ENCODE results near the gene MYO19. TPM values are rescaled to one million over a fixed set of nuclear protein-coding genes. Genes with fewer than 3 reads are reported as not detected.

MYO19 gene
- total RNA-seq, 1 donor from 2014 or later = 40.7 TPM

DNA sequence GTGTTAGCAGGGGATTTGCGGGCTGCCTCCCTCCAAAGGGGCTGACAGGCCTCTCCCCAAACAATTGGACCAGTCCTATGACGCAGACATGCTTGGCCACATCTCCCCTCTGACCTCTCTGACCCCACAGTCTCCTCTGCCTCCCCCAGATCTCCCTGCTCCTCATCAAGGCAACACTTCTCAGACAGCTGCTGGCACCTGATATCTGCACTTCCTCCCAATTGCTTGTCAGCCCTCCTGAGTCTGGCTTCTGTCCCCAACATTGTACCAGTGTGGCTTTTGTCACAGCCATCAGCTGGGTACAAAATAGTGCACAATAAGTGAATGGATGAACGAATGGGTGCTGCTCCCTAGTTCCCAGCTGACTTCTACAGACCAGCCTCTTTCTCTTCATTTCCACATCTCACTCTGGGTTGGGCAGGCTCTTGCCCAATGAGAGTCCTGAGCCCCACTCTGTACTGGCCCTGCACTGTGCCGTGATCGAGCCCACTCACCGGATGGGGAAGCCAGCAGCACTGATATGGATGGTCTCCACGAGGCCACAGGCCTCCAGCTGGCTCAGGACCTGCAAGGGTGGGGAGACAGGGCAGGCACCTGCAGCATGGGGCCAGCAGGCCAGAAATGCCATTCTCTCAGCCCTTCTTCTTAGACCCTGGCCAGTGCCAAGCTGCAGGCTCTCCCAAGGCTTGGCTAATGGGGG, 31.1 kb downstream of the MYO19 start:
- TF ChIP-seq, protein P1, sequence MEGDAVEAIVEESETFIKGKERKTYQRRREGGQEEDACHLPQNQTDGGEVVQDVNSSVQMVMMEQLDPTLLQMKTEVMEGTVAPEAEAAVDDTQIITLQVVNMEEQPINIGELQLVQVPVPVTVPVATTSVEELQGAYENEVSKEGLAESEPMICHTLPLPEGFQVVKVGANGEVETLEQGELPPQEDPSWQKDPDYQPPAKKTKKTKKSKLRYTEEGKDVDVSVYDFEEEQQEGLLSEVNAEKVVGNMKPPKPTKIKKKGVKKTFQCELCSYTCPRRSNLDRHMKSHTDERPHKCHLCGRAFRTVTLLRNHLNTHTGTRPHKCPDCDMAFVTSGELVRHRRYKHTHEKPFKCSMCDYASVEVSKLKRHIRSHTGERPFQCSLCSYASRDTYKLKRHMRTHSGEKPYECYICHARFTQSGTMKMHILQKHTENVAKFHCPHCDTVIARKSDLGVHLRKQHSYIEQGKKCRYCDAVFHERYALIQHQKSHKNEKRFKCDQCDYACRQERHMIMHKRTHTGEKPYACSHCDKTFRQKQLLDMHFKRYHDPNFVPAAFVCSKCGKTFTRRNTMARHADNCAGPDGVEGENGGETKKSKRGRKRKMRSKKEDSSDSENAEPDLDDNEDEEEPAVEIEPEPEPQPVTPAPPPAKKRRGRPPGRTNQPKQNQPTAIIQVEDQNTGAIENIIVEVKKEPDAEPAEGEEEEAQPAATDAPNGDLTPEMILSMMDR (IDR thresholded peaks at IDR 0.05) = no peak
- no peak for DNase-seq (ENCODE audit: low spot score in 2 of 2)
- Histone ChIP-seq H3K27me3 (no peaks in the 10 kb centered on the region), H3K9me3 (no peaks in the 10 kb centered on the region), H3K27ac (no peak overlapping the region), H3K36me3 (peaks cover 19 to 63% of the 10 kb centered on the region in 2 donors), H3K4me1 (no peaks in the 10 kb centered on the region), H3K4me3 (no peak overlapping the region)
- intact Hi-C loops (cut with DNase I) = no loop called here

DNA sequence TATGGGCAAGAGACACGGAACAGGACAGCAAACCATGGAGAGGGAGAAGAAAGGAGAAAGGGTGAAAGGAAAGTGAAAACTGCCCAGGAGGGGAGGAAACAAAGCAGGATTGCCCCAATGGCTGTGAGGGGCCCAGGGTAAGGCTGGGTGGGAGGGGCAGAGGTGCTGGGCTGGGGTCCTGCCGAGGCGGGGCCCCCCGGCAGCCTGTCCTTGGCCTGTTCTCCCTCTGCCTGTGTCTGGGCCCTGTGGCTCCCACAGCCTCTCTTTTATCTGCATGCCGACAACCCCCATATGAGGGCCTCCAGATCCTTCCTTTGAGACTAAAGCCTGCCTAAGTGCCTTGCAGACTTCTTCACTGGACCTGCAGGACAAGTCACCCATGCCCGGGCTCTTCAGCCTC, 32.7 kb downstream of the MYO19 start:
- TF ChIP-seq, protein P1 (IDR thresholded peaks at IDR 0.05) = no peak
- H3K27me3 ChIP-seq = no peaks in the 10 kb centered on the region
- no peaks in the 10 kb centered on the region for H3K9me3 ChIP-seq
- peaks cover 30 to 69% of the 10 kb centered on the region in 2 donors for H3K36me3 ChIP-seq
- H3K4me1 ChIP-seq = no peaks in the 10 kb centered on the region
- DNase-seq (ENCODE audit: low spot score in 2 of 2) = no peak
- H3K27ac ChIP-seq = no peak overlapping the region
- H3K4me3 ChIP-seq = no peak overlapping the region
- intact Hi-C loops (cut with DNase I) = no loop called here

DNA sequence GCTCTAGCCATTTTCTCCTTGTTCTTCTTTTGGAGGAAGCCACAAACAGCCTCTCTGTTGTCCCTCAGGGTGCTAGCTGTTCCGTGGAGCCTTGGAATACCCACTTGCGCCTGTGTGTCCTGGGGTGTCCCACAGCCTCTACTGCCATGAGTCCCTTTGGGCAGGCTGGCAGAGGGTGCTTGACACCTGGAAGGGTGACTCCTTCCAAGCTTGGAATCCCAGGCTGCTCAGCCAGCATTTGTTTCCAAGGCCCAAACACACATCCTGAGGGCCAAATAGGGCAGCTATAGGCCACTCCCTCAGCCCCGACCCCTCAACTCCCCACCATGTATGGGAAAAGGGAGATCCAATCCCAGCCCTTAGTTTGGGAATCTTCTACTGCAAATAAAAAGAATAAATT, 33.3 kb downstream of the MYO19 start:
- Histone ChIP-seq H3K27me3 (no peaks in the 10 kb centered on the region), H3K27ac (no peak overlapping the region), H3K9me3 (no peaks in the 10 kb centered on the region), H3K36me3 (peaks cover 35 to 71% of the 10 kb centered on the region in 2 donors), H3K4me3 (no peak overlapping the region), H3K4me1 (no peaks in the 10 kb centered on the region)
- intact Hi-C loops (cut with DNase I) = no loop called here
- no peak for DNase-seq (ENCODE audit: low spot score in 2 of 2)
- TF ChIP-seq, protein P1 (IDR thresholded peaks at IDR 0.05) = no peak

DNA sequence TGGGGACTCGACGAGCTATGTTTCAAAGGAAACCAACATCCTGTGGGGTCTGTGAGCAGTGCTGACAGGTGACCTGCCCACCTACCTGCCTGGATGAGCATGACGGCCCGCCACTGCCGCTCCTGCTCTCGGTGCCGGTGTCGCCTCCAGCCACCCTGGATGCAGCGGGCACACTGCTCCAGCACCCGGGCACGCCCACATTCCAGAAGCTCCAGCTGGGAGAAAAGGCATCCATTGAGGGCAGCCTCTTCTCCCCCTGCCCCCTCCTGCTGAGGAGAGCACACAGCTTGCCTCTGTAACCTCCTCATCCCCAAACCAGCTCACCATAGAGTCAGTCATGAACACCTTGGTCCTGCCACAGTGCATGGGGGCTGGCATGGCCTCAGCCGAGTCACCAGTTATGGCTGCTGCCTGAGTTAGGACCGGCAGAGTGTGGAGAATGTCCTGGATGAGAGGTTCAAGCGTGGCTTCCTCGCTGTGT, 33.9 kb downstream of the MYO19 start:
- H3K4me3 ChIP-seq = no peak overlapping the region
- TF ChIP-seq, protein P1 (IDR thresholded peaks at IDR 0.05) = no peak
- no peaks in the 10 kb centered on the region for H3K9me3 ChIP-seq
- H3K36me3 ChIP-seq = peaks cover 41 to 71% of the 10 kb centered on the region in 2 donors
- H3K4me1 ChIP-seq = no peaks in the 10 kb centered on the region
- no peaks in the 10 kb centered on the region for H3K27me3 ChIP-seq
- intact Hi-C loops (cut with DNase I) = no loop called here
- H3K27ac ChIP-seq = no peak overlapping the region
- no peak for DNase-seq (ENCODE audit: low spot score in 2 of 2)

DNA sequence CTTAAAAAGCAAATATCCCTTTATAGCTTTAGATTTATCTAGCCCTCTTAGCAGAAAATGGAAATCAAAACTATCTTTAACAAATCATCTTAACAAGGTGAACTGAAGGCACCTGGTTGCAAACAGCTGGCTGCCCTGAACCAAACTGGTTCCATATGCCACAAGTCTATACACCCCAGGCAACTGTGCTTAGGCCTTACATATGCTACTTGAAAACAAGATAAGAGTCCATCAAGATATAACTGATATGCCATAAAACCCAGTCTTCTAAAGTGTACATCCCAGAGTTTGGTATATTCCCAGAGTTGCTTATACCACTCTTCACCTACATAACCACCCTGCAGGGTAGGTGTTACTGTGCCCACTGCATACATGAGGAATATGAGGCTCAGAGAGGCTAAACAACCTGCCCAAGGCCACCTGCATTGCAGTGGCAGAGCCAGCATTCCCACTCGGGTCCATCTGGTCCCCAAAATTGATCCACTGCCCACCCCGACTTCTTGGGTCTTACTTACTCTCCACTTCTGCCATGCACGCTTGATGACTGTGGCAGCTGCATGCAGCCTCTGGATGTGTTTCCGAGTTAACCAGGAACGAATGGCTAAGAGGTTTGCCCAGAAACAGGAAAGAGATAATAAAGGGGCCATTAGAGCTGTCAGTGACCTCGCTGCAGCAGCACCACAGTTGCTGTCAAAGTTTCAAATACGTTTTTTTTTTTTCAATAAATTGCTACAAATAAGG, 35.9 kb downstream of the MYO19 start:
- DNase-seq (ENCODE audit: low spot score in 2 of 2) = no peak
- no peaks in the 10 kb centered on the region for H3K27me3 ChIP-seq
- no peaks in the 10 kb centered on the region for H3K9me3 ChIP-seq
- no peak overlapping the region for H3K27ac ChIP-seq
- H3K36me3 ChIP-seq = peaks cover 46 to 73% of the 10 kb centered on the region in 2 donors
- no peaks in the 10 kb centered on the region for H3K4me1 ChIP-seq
- H3K4me3 ChIP-seq = no peak overlapping the region
- TF ChIP-seq, protein P1 (IDR thresholded peaks at IDR 0.05) = no peak
- intact Hi-C loops (cut with DNase I) = no loop called here

Measured in ascending aorta (tissue), 2 donors.